Activated CD4-positive, alpha-beta T cell treated with anti-CD3 and anti-CD28 coated beads for 24 hours (primary cell): ENCODE results near the gene RBM5.

Experiments used
- DNase-seq, 2 donors: peaks; one replicate each; pipeline ENCODE4 v3.0.0-alpha.2; 2020; ENCODE audit warnings: low read depth in 2 of 2

RBM5 gene

GRCh38 chr3:50158530-50159146 is 69.9 kb downstream of the RBM5 start:
- no peak for DNase-seq

GRCh38 chr3:50160561-50160983 is 71.9 kb downstream of the RBM5 start:
- DNase-seq, result no peak

- DNase-seq, result no peak
Observed at GRCh38 chr3:50161320-50161719, 72.6 kb downstream of the RBM5 start.

- DNase-seq, result no peak
Observed at GRCh38 chr3:50162034-50162883, 73.5 kb downstream of the RBM5 start.

- no peak for DNase-seq
Observed at GRCh38 chr3:50163572-50164455, 75.1 kb downstream of the RBM5 start.

GRCh38 chr3:50164481-50164880 is 75.8 kb downstream of the RBM5 start:
- no peak for DNase-seq

GRCh38 chr3:50164984-50165909 is 76.5 kb downstream of the RBM5 start:
- no peak for DNase-seq

GRCh38 chr3:50165910-50166538 is 77.3 kb downstream of the RBM5 start:
- no peak for DNase-seq

- no peak for DNase-seq
Observed at GRCh38 chr3:50166620-50167019, 77.9 kb downstream of the RBM5 start.

GRCh38 chr3:50167069-50167840 is 78.5 kb downstream of the RBM5 start:
- no peak for DNase-seq

- DNase-seq, result no peak
Observed at GRCh38 chr3:50167841-50168209, 79.1 kb downstream of the RBM5 start.

- no peak for DNase-seq
Observed at GRCh38 chr3:50168388-50168787, 79.7 kb downstream of the RBM5 start.
